IPS-18c (cell line): ENCODE results near the gene RDH11.
"Not testable (repeated sequence)": the region's sequence is repeated elsewhere in the genome, so short reads cannot be mapped to it uniquely, and the experiment has no call there.

Experiments used
- H3K4me3 ChIP-seq: 2 replicates; pipeline ENCODE4 v1.7.0; 2013; ENCODE audit warnings: low read depth, mild to moderate bottlenecking, low read length, moderate library complexity; ENCODE audit not compliant: insufficient read depth
- H3K9me3 ChIP-seq: one replicate; pipeline ENCODE4 v1.6.1; 2013; ENCODE audit warnings: mild to moderate bottlenecking, low read length, moderate library complexity; ENCODE audit not compliant: control insufficient read depth, insufficient read depth

The RDH11 gene

DNA sequence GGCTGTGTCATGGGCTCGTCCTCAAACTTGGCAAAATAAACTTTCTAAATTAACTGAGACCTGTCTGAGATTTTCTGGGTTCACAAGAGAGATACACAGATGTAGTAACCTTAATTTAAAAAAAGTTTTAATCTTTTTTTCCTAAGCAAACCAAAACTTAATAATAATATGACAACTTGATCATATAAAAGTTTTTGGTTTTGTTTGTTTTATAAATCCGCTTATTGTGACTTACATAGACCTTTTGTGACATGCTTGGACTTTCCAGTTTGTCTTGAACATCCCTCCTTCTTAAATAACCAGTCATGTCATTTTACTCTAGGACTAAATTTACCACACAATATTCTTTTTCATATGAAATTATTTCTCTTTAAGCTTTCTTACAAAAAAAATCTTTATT lies 14.6 kb upstream of the RDH11 start:
- H3K4me3 ChIP-seq = no peak overlapping the region
- H3K9me3 ChIP-seq = peaks cover 7% of the 10 kb centered on the region

DNA sequence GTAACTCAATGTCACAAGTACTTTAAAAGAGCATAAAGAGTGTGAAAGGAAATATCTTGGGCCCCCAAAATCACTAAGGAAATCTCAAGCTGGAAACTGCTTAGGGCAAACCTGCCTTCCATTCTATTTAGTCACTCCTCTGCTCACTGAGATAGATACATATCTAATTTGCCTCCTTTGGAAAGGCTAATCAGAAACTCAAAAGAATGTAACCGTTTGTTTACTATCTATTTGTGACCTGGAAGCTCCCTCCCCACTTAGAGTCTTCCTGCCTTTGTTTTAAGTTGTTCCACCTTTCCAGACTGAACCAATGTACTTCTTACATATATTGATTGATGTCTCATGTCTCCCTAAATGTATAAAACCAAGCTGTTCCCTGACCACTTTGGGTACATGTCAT lies 14.2 kb upstream of the RDH11 start:
- H3K9me3 ChIP-seq = not testable (repeated sequence)

DNA sequence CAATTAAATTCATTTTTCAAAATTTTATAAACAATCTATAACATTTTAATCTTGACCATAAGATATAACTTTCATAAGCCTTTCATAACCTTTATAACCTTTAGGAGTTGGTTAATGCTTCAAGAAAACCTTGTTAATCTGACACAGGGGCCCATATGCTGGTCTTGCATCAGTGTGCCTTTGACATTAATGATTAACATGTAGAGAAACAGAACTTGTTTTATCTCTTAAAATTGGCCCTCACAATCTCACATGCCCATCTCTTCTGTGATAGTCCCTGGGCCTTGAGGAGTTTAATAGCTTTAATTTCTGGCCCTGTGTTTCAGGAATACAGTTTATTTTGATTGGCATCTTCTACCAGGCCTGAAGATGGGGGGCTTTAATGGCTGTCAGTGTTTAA lies 13.8 kb upstream of the RDH11 start:
- H3K9me3 ChIP-seq, H3K4me3 ChIP-seq: not testable (repeated sequence)

More for the DNA sequence above, 14.2 kb upstream of the RDH11 start:
- H3K4me3 ChIP-seq = not testable (repeated sequence)

DNA sequence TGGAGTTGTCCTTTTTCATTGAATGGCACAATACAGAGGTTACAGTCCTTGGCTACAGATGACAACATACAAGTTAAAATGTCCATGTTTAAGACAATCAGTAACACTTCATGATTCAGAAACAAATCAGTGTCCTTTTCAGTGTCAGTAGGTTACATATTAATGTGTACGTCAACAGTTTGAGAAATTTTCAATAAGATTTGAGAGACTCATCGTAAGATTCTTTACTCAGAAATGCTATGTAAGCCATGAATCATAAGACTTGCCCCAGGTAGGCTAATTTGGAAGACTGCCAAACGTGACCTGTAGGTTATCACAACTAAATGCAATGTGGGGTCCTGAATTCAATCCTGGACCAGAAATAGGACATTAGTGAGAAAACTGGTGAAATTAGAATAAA lies 9.6 kb upstream of the RDH11 start:
- peaks cover 5% of the 10 kb centered on the region for H3K9me3 ChIP-seq

DNA sequence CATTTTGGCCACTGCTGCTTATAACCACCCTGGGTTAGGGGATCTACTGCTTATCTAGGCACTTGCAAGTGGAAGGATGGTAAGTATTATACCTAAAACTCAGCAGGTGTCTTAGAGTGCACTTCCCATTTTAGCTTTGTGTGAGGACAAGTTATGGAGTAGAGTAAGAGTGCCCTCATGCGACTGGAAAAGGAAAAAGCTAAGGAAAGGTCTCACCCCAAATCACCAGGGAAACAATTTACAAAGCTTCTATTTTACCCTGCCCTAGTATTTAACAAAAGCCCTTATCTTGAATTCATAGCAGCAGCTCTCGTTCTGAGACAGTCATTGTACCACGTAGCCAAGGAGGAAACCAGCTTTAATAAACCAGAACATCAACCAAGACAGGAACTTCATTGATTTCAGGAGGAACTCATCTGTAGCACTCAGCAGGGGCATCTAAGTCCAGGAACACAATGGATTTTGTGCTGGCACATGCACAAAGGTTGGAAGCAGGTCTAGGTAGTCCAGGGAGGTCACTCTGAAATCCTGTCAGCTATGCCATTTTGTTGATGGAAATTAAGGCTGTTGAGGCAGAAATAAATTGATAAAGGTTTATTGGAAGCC lies 9.0 kb upstream of the RDH11 start:
- peaks cover 5% of the 10 kb centered on the region for H3K9me3 ChIP-seq
- H3K4me3 ChIP-seq = no peak overlapping the region

More for the DNA sequence above, 9.6 kb upstream of the RDH11 start:
- H3K4me3 ChIP-seq = no peak overlapping the region

DNA sequence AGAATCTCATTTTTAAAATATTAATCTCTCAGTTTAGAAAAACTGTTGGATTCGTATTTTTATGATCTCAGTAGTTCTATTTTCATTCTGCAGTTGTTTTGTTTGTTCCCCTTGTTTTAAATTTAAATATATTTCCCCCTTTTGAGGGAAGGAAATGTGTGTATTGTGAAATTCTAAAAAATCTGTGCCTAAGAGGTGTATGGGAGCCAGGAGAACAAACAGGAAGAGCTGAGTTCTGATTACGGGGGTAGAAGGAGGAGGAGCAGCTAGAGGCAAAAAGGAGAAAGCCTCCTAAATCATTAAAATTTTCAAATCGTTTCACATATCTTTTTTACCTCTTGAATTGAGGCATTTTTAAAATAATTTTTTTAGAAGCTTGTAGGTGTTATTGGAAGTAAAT lies 8.4 kb upstream of the RDH11 start:
- Histone ChIP-seq H3K9me3 (peaks cover 2% of the 10 kb centered on the region), H3K4me3 (no peak overlapping the region)

DNA sequence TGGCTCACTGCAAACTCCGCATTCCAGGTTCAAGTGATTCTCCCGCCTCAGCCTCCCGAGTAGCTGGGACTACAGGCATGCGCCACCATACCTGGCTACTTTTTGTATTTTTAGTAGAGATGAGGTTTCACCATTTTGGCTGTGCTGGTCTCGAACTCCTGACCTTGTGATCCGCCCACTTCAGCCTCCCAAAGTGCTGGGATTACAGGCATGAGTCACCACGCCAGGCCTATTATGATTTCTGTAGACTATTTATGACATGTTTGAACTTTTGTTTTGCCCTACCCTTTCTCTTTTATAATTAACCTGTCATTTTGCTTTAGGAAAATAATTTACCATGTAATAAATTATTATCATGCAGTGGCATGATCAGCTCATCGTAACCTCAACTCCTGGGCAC lies 5.9 kb upstream of the RDH11 start, which contains the start of gene RDH12:
TSS of gene RDH12 (plus strand) at position 395 of the 400 bp plus-strand sequence. CDS start 20,757 bp downstream, outside the sequence.
- not testable (repeated sequence) for H3K4me3 ChIP-seq, H3K9me3 ChIP-seq

DNA sequence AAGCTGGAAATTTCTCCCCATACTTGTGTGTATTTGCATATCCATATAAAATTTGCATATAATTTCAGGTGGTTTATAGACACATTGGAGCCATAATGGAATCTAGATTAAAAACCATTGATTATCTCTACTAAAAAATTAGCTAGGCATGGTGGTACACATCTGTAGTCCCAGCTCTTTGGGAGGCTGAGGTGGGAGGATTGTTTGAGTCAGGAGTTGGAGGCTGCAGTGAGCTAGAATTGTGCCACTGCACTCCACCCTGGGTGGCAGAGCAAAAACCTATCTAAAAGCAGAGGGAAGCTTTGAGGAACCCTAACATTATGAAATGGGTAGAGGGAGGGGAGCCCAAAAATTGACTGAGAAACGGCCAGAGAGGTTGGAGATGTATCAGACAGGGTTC lies 2.6 kb upstream of the RDH11 start:
- peaks cover 6% of the 10 kb centered on the region for H3K9me3 ChIP-seq
- H3K4me3 ChIP-seq = no peak overlapping the region

DNA sequence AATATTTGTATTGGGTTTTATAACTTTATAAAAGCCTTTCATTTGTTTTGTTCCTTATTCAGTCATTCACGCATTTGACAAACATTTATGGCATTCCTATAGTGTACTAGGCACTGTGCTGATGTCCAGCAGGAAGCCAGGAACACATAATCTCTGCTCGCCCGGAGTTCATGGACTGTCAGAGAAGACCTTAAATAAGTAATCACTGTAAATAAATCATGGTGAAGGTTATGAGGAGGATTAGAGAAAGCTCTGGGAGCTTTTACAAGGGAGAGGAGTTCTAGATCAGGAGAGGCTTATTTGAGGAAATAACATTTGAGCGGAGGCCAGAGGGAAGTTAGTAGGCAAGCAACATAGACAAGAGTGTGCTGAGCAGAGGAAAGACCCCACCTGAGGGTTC lies 1.4 kb upstream of the RDH11 start:
- Histone ChIP-seq H3K9me3 (peaks cover 6% of the 10 kb centered on the region), H3K4me3 (no peak overlapping the region)

DNA sequence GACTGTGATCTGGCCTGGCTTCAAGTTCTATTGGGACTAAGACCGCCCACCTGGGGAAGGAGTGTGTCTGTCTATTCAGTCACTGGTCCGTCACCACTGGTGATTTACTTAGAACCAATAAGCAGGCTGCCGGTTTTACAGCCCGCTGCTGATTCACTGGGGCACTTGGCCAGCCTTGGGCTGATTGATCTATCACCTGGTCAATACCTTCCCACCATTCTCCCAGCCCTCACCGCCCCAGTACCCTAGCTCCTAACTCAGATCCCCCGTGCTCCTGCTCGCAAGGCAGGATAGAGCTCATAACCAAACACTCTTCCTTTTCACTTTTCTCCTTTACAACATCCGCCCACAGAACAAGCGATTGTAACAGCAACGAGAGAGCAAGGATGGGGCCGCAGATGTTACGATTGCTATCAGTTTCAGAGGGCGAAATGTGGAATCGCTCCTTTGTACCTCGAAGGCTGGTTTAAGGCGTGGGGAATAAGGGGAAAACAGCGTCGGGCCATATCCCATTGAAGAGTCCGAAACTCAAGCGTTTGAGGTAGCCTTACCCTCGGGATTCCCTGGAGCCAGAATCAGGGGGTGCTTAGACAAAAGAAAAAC lies 672 bp downstream of the RDH11 start:
- Histone ChIP-seq H3K9me3 (peaks cover 4% of the 10 kb centered on the region), H3K4me3 (peak overlapping the region; percentile 100)

DNA sequence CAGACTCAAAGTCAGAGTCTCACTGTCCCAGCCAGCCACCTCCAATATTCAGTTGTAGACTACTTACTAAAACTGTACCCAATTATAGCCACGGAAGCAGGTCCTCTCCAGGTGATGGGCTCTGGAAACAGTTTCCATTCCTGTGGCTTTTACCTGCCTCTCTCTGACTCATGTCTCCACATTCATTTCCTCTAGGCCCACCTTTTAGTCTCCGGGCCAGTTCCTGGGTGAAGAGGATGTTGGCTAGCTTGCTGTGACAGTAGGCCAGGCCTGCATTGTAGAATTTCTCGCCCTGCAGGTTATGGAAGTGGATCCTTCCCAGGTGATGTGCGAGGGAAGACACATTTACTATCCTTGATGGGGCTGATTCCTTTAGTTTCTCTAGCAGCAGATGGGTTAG lies 5.6 kb downstream of the RDH11 start:
- Histone ChIP-seq H3K4me3 (no peak overlapping the region), H3K9me3 (no peaks in the 10 kb centered on the region)

DNA sequence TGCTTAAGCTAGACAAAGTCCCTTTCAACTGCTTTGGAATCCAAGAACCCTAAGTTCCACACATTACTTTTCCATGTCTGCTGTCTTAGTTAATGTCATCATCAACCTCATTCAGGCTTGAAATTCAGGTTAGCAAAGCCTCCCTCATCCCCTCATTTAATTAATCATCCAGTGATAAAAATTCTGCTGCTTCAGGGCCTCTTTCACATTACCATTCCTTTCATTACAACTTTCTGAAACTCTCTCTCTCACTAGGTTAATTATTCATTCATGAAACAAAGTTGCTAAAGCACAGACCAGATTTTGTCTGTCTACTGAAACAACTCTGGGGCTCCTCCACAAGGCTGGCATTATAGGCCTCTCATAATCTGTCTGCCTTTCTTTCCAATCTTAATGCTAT lies 11.7 kb downstream of the RDH11 start:
- Histone ChIP-seq H3K9me3 (no peaks in the 10 kb centered on the region), H3K4me3 (no peak overlapping the region)

DNA sequence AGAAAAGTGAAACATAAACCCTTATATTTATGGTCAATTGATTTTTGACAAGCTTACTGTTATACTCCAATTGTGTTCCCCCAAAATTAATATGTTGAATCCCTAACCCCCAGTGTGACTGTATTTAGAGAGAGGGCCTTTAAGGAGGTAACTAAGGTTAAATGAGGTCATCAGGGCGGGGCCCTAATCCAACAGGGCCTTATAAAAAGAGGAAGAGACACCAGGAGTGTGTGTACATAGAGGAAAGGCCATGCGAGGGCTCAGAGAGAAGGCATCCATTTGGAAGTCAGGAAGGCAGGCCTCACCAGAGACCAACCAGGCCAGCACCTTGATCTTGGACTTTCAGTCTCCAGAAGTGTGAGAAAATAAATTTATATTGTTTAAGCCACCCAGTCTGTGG lies 14.6 kb downstream of the RDH11 start:
- no peaks in the 10 kb centered on the region for H3K9me3 ChIP-seq

DNA sequence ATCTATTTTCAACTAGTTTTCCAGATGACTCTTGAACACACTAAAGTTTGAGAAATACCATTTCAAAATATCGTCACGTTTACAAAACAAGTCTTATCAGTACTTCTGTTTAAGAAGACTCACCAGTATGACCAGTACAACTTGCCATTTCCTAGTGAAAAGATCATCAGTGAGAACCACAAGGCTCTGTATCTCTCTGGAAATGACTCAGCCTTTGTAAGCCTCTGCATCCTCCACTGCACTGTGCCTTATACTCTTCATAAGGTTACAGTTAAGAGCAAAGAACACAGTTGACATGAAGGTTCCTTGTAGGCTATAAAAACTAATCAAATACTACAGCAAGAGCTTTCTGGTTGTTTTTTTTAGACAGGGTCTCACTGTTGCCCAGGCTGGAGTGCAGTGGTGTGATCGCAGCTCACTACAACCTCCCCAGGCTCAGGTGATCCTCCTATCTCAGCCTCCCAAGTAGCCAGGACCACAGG lies 15.4 kb downstream of the RDH11 start:
- no peaks in the 10 kb centered on the region for H3K9me3 ChIP-seq
- H3K4me3 ChIP-seq = no peak overlapping the region

More for the DNA sequence above, 14.6 kb downstream of the RDH11 start:
- no peak overlapping the region for H3K4me3 ChIP-seq

DNA sequence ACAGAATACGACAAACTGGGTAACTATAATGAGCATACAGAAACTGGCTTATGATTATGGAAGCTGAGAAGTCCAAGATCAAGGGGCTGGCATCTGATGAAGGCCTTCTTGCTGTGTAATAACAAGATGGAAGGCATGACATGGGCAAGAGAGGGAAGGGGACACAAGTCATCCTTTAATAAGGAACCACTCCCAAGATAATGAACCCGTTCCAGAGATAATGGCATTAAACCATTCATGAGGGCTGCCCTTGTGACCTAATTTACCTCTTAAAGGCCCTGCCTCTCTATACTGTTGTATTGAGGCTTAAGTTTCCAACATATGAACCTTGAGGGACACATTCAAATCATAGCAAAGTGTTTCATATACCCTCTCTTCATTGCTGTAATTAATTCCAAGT lies 16.6 kb downstream of the RDH11 start:
- H3K9me3 ChIP-seq = no peaks in the 10 kb centered on the region
- H3K4me3 ChIP-seq = no peak overlapping the region

DNA sequence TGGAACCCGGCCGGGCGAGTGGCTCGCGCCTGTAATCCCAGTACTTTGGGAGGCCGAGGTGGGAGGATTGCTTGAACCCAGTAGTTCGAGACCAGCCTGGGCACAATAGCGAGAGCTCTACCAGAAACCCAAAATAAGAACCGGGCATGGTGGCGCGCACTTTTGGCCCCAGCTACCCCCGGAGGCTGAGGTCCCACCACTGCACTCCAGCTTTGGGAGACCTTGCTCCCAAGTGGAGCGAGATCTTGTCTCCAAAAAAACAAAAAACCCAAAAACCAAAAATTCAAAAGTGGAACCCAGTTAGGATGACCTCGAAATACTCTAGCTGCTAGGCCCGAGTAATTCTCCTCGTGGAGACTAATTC lies 20.4 kb downstream of the RDH11 start:
- Histone ChIP-seq H3K4me3 (peak overlapping the region; percentile 99), H3K9me3 (no peaks in the 10 kb centered on the region)

DNA sequence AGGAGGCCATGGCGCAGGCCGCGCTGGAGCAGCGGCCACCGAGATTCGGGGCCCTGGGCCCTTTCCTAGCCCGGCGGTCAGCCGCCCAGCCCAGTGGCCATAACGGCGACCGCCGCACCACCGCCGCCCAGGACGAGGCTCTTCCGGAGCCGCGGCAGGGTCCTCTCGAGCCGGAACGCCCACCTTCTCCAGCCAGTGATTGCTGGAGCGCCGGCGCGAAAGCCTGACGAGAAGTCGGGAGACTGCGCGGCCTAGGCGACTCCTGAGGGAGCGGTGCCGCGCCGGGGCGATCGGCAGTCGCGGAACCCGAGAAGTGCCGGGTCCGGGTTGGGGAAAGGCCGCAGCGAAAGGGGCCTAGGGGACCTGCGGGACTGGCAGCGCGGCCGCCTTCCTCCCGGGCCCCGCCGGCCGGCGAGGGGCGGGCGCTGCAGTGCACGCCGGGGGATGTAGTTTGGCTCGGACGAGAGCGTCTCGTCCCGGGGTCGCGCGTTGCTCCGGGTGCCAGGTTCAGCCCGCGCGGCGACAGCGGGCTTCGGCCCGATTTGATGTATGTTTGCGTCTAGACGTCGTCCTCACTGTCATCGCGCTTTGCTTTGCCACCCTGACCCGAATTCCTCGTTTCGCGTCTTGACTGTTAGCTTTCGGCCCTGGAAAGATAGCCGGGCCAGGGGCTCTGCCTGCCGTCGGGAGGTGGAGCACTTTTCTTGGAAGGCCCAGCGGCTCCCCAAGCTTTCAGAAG lies 20.9 kb downstream of the RDH11 start, which contains the start of gene VTI1B:
TSS of gene VTI1B (minus strand) at position 153 of the 739 bp plus-strand sequence. CDS start at position 10, 143 bp downstream.
- Histone ChIP-seq H3K9me3 (no peaks in the 10 kb centered on the region), H3K4me3 (peak within 1 kb of the TSS; percentile 99)

DNA sequence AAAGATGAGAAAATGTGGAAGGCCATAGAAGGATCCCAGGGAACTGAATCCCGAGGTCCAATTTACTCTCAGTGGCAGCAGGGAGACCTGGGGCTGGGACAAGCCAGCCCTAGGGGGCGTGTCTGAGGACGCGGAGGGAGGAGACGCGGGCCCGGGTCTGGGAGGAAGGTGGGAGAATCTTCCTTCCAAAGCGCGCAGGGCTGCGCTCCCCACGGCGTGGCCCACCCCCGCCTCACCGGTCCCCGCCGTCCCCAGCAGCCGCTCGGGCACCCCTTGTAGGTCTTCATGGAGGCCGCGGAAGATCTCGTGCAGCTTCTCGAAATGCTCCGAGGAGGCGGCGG lies 21.5 kb downstream of the RDH11 start:
- no peaks in the 10 kb centered on the region for H3K9me3 ChIP-seq

More for the DNA sequence above, 21.5 kb downstream of the RDH11 start:
- H3K4me3 ChIP-seq = peak overlapping the region; percentile 99
